ENCODE results near the gene KRT9. TPM values are rescaled to one million over a fixed set of nuclear protein-coding genes. Genes with fewer than 3 reads are reported as not detected.

Gene KRT9, protein sequence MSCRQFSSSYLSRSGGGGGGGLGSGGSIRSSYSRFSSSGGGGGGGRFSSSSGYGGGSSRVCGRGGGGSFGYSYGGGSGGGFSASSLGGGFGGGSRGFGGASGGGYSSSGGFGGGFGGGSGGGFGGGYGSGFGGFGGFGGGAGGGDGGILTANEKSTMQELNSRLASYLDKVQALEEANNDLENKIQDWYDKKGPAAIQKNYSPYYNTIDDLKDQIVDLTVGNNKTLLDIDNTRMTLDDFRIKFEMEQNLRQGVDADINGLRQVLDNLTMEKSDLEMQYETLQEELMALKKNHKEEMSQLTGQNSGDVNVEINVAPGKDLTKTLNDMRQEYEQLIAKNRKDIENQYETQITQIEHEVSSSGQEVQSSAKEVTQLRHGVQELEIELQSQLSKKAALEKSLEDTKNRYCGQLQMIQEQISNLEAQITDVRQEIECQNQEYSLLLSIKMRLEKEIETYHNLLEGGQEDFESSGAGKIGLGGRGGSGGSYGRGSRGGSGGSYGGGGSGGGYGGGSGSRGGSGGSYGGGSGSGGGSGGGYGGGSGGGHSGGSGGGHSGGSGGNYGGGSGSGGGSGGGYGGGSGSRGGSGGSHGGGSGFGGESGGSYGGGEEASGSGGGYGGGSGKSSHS
- total RNA-seq = not detected

DNA sequence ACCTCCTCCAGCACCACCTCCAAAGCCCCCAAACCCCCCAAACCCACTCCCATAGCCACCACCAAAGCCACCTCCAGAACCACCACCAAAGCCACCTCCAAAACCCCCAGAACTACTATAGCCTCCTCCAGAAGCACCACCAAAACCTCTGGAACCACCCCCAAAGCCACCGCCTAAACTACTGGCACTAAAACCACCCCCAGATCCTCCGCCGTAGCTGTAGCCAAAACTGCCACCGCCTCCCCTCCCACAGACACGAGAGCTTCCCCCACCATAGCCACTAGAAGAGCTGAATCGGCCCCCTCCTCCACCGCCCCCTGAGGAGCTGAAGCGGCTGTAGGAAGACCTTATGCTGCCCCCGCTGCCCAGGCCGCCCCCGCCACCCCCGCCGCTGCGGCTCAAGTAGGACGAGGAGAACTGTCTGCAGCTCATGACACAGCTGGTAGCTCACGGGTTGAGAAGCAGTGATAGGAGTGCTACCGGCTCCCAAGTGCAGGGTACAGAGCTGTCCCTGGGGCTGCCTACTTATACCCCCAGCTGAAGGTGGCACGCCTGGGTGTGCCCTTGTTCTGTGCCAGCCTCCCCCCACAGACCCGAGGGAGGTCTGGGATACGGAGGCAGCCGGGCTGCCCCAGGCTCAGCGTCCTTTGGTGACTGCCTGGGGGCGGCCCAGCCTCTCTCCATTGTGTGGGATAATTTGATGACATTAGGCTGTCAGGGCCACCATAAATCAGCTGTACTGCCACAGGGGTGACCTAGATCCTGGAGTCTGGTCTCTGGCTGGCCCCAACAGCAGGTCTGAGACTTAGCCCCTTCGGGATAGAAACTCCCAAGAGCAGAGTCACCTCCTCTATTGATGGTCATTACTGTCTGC, at the start of gene KRT9:
TSS of gene KRT9 (minus strand) at position 499 of the 874 bp plus-strand sequence. CDS start at position 432, 67 bp downstream.
- TF ChIP-seq CTCF (IDR thresholded peaks at IDR 0.05; ENCODE audit: low read depth) = no peak

DNA sequence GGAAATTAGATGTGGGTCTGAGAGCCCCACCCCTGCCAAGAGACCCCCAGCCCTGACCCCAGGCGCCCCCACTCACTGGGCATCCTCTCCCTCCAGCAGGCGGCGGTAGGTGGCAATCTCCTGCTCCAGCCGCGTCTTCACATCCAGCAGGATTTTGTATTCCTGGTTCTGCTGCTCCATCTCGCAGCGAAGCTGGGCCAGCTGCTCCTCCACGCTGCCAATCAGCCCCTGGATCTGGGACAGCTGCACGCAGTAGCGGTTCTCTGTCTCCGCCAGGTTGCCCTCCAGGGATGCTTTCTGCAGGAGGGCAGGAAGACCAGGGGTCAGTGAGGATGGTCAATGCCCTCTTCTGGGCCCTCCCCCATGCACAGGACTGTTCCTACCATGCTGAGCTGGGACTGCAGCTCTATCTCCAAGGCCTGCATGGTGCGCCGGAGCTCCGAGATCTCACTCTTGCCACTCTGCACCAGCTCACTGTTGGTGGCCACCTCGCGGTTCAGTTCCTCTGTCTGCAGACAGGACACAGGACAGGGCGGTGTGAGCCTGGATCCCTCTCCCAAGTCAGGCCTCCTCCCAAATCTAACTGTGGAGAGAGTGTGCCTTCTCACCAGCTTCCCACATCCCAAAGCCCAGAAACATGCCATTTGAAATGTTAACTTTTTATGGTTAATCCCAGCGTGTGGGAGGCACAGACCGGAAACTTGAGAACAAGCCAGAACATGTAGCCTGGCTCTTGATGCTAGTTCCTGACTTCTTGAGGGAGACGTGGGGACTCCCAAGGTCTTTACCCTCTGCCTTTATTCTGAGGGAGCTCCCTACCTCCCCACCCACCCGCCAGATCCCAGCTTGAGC, 49.0 kb upstream of the KRT9 start:
- no peak for TF ChIP-seq CTCF (IDR thresholded peaks at IDR 0.05; ENCODE audit: low read depth)

DNA sequence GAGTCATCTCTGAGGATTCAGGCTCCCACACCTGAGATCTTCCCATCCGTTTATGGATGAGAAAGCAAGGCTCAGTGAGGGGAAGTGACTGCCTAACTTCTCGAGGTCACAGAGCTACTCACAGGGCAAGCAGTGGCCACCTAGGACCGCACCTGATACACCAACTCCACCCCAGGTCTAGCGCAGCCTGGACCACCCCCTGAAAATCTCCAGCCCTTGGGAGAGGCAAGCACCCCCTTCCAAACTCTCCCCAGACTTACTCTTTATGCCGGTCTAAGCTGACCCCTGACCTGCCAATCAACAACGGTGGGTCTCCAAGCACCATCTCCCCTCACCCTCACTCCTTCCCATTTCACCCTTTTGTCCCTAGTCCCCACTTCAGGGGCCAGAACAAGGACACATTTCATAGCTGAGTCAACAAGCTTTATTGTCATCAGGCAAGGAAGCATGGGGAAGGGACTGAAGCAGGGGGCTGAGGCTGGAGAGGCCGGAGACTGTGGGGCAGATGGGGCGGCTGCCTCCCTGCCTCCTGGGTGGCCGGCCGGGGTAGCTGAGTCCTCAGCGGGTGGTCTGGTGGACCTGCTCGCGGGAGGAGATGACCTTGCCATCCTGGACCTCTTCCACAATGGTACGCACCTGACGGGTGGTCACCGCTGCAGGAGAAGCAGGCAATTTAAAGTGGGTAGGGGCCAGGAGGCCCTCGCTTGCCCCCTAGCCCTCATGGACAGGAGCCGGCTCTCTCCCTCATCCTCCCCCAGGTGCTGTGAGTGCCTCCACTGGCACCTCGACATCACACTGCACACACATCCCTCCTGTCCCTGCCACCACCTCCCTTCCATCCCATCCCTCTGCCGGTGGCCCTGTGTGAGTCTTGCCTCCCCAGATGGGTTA, 47.4 kb upstream of the KRT9 start:
- no peak for TF ChIP-seq CTCF (IDR thresholded peaks at IDR 0.05; ENCODE audit: low read depth)

DNA sequence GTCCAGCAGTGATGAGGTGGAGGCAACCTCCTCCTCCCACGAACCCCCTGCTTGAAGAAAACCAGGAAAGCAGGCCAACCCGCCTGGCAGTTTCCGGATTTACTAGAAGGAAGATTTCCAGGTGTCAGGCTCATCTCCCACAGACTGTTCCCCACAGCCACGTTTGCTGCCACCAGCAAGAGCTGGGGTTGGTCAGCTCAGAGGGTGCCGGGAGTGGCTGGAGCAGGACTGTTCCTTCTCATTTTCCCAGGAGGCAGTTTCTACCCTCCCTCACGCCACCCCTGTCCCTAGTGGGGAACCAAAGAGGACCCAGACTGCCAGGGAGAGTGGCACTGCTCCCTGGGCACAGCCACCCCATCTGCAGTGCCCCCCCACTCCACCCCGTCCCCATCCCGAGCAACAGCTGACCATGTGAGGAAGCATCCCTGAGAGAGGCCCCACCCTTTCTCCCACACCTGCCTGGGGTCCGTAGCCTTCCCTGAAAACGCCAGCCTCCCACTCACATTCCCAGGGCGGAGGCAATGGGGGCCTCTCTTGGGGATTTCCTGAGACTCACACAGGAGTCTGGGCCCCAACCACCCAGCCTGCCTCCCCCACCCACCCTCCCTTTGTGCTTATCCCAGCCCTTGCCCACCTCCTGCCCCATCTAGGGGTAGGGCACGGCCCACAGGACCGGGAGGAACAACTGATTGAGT, 46.6 kb upstream of the KRT9 start:
- no peak for TF ChIP-seq CTCF (IDR thresholded peaks at IDR 0.05; ENCODE audit: low read depth)

GRCh38 chr17:41617698-41618097, 45.8 kb upstream of the KRT9 start:
- TF ChIP-seq CTCF (IDR thresholded peaks at IDR 0.05; ENCODE audit: low read depth) = no peak

DNA sequence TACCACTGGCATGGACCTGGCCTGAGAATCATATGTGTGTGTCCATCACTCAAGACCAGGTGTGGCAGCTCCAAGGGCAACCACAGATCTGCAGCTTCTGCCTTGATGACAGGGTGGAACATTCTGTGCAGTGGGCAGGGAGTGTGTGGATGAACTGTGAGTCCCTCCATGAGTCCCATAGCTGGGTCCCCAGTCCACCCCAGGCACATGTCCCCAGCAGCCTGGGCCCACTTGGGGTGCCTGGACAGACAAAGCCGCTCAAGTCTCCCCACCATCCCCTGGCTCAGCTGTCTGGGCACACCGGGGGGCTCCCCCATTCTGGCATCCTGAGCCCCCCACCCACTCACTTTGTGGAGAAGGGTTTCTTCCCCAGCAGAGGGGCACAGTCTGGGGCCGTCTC, 45.3 kb upstream of the KRT9 start:
- TF ChIP-seq CTCF (IDR thresholded peaks at IDR 0.05; ENCODE audit: low read depth) = no peak

All from subcutaneous adipose tissue (tissue), 4 donors.